K562 (cell line): ENCODE data around the gene WDR55. TPM values are rescaled to one million over a fixed set of nuclear protein-coding genes. Genes with fewer than 3 reads are reported as not detected.

Source experiments
- CBFA2T3 ChIP-seq: fragments of 450-650 bp; IDR thresholded peaks from 2 replicates; pipeline ENCODE4 v1.6.1; 2017
- CHAMP1 ChIP-seq: fragments of 450-650 bp; IDR thresholded peaks from 2 replicates; pipeline ENCODE4 v1.6.1; 2016; ENCODE audit warnings: mild to moderate bottlenecking
- DNMT1 ChIP-seq: fragments of 450-650 bp; IDR thresholded peaks from 2 replicates; pipeline ENCODE4 v1.6.1; 2016; ENCODE audit warnings: antibody characterized with exemption, mild to moderate bottlenecking
- E2F3 ChIP-seq: fragments of 250-450 bp; sonication (Bioruptor Pico); IDR thresholded peaks from 2 replicates; pipeline ENCODE4 v1.4.0; 2020; ENCODE audit warnings: mild to moderate bottlenecking
- GTF2F1 ChIP-seq: IDR thresholded peaks from 2 replicates; pipeline ENCODE4 v1.6.1; 2011; ENCODE audit warnings: low read depth, low read length, improper control_type of control experiment
- HDAC8 ChIP-seq: fragments of 450-650 bp; IDR thresholded peaks from 2 replicates; pipeline ENCODE4 v1.6.1; 2016; ENCODE audit warnings: mild to moderate bottlenecking, missing genetic modification characterization, moderate library complexity, missing compliant biosample characterization
- ILK ChIP-seq: fragments of 450-650 bp; IDR thresholded peaks from 2 replicates; pipeline ENCODE4 v1.6.1; 2016; ENCODE audit warnings: missing genetic modification characterization, low read depth, mild to moderate bottlenecking, missing compliant biosample characterization, moderate library complexity, borderline replicate concordance
- MGA ChIP-seq: fragments of 450-650 bp; IDR thresholded peaks from 2 replicates; pipeline ENCODE4 v1.6.1; 2016; ENCODE audit warnings: mild to moderate bottlenecking, moderate library complexity
- NR3C1 ChIP-seq: sonication (generic); formaldehyde crosslinking; IDR thresholded peaks from 2 replicates; pipeline ENCODE4 v1.8.1; 2022; ENCODE audit warnings: missing genetic modification reagents
- SPI1 ChIP-seq: IDR thresholded peaks from 2 replicates; pipeline ENCODE4 v1.6.1; 2011; ENCODE audit warnings: low read depth, low read length, control low read depth, borderline replicate concordance
- ZBTB1 ChIP-seq: sonication (generic); formaldehyde crosslinking; IDR thresholded peaks from 2 replicates; pipeline ENCODE4 v1.8.1; 2023; ENCODE audit warnings: missing genetic modification reagents, low read depth, mild to moderate bottlenecking, borderline replicate concordance
- ZNF134 ChIP-seq: fragments of 250-450 bp; sonication (Bioruptor Pico); conservative IDR thresholded peaks from 2 replicates; pipeline ENCODE4 v1.4.0; 2020
- ZNF24 ChIP-seq: fragments of 450-650 bp; IDR thresholded peaks from 2 replicates; pipeline ENCODE4 v1.6.1; 2016
- ZNF444 ChIP-seq: fragments of 250-450 bp; sonication (Bioruptor Pico); IDR thresholded peaks from 2 replicates; pipeline ENCODE4 v1.4.0; 2020; ENCODE audit warnings: mild to moderate bottlenecking, moderate library complexity
- ZNF57 ChIP-seq: fragments of 450-650 bp; formaldehyde crosslinking; IDR thresholded peaks from 2 replicates; pipeline ENCODE4 v1.4.0; 2020; ENCODE audit warnings: mild to moderate bottlenecking, moderate library complexity
- polyA plus RNA-seq, 8 experiments: library from polyadenylated mRNA; depleted of rRNA in 4 of 8; stranded (reverse) in 5 of 8; unstranded in 3 of 8; fragments of >200 nt; fragmentation: Nextera tagmentation in 2 of 8; fragmentation: Illumina TruSeq in 1 of 8; extraction: Ambion mirVana in 2 of 8; extraction: Trizol in 1 of 8; gene quantifications; 2 replicates each; pipeline versions ENCODE4 v1.2.1 to v1.2.3, GENCODE V29; 2011 to 2014; ENCODE audit warnings: inconsistent platforms in 1 of 8, missing spikeins in 1 of 8
- total RNA-seq, 7 experiments: library from RNA; depleted of rRNA in 6 of 7; stranded (reverse); fragments of >200 nt in 6 of 7; fragmentation: Illumina TruSeq in 2 of 7; extraction: Trizol in 2 of 7; gene quantifications; 2 replicates each; pipeline versions ENCODE4 v1.2.1 to v1.2.3, GENCODE V29; 2011 to 2021; ENCODE audit warnings: low replicate concordance in 1 of 7

Gene WDR55
- total and polyA plus RNA-seq, 9 of the 15 experiments (the other 6 are each of a cell fraction or from before 2014, with no cell fraction given): 5.2 to 45.0 (median 29.3) TPM

- no peak for TF ChIP-seq NR3C1 (CRISPR knock-in tag)
- no peak for TF ChIP-seq CHAMP1
- TF ChIP-seq CBFA2T3: peak; percentile 56; the same call in 1 of the 2 replicates
- TF ChIP-seq ZNF24: no peak
- TF ChIP-seq MGA: peak; percentile 89
- TF ChIP-seq DNMT1: no peak
- TF ChIP-seq SPI1: peak; percentile 79; the same call in 1 of the 2 replicates
- 0 out of 2 replicates have a peak, but pooled peaks have one; percentile 26 for TF ChIP-seq ZBTB1 (CRISPR knock-in tag)
- no peak for TF ChIP-seq ZNF444 (CRISPR knock-in tag)
- TF ChIP-seq E2F3: no peak
- TF ChIP-seq ILK: no peak
- peak; percentile 47; the same call in 1 of the 2 replicates for TF ChIP-seq HDAC8 (tag)
- peak; percentile 55; the same call in 1 of the 2 replicates for TF ChIP-seq GTF2F1
- no peak for TF ChIP-seq ZNF57 (CRISPR knock-in tag)
- TF ChIP-seq ZNF134 (CRISPR knock-in tag): no peak
Observed at GRCh38 chr5:140639148-140639981, 25.3 kb upstream of the WDR55 start, which contains the start of gene TMCO6 (continued).
